NCI-H748 treated with DMSO at 0.1 percent for 48 hours (cell line): ENCODE measurements around the gene TDP1.
"Not testable (repeated sequence)": the region's sequence is repeated elsewhere in the genome, so short reads cannot be mapped to it uniquely, and the experiment has no call there.

Experiments used
- DNase-seq: peaks from one replicate; lab custom pipeline; 2025; lab: John Stamatoyannopoulos, UW

The TDP1 gene

GRCh38 chr14:90049390-90049789 lies 93.7 kb downstream of the TDP1 start:
- no peak for DNase-seq

DNA sequence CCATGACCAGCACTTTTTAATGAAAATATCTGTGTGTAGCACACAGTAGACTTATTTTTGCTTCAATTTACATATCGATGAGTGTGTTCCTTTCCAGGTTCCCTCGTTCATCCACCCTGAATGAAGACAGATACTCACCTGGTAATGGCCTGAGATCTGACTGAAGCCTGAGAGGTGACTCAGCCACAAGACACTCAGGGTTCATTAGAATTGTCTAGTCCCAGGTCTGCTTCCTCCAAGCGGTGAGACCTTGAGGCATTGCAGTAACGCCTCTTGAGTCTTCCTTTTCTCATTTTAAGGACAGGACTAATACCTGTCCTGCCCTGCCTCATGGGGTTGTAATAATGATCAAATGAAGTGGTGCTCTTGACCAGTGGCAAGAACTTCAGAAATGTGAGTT lies 94.5 kb downstream of the TDP1 start:
- DNase-seq: no peak

DNA sequence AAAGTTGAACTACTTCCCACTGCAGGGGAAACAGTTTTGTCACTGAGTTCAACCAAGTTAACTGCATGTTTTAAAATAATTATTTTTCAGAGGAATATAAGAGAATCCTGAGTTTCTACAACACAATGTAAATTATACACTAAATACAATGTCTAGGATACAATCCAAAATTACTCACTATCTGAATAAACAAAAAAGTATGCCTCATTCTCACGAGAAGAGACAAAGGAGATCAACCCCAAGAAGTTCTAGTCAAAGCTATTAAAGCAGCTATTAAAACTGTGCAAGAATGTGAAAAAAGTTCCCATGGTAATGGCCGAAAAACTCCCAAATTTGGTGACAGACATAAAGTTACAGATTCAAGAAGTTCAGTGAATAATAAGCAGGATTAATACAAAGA lies 97.3 kb downstream of the TDP1 start:
- no peak for DNase-seq

DNA sequence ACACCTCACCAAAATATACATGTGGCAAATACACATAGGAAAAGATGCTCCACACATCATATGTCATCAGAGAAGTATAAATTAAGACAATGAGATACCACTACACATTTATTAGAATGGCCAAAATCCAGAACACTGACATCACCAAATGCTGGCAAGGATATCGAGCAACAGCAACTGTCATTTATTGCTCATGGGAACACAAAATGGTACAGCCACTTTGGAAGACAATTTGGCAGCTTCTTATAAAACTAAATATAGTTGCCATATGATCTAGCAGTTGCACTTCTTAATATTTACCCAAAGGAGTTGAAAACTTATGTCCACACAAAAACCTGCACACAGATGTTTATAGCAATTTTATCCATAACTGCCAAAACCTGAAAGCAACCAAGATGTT lies 99.1 kb downstream of the TDP1 start:
- no peak for DNase-seq

DNA sequence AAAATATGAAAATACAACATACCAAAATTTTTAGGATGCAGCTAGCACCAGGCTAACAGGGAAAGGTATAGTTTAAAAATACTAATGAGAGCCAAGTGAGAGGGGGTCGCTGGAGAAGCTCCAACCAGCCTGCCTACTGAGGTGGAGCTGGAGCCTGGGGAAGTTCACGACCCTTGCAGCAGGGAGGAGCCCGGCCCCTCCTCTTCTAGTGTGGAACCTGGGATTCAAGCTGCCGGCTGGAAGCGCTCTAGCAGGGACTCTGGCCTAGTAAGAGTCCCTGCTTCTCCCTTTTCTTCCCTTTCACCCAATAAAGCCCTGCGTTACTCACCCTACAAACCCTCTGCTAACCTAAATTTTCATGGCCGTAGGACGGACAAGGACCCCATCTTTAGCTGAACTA lies 101.1 kb downstream of the TDP1 start:
- no peak for DNase-seq

DNA sequence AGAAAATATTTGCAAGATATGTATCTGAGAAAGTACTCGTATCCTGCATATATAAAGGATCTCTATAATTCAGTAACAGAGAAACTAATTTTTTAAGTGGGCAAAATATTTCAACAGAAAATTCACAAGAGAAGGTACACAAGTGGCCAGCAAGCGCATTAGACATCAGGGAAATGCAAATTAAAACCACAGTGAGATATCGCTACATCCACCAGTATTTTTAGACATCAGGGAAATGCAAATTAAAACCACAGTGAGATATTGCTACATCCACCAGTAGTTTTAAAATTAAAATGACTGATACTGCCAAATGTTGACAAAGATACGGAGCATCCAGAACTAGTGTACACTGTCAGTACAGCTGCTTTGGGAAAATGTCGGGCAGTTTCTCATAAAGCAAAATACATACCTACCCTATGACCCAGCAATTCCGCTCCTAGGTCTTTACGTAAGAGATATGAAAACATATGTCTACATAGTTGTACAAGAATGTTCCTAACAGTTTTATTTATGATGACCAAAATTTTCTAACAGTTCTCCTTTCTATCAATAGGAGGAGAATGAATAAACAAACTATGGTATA lies 103.2 kb downstream of the TDP1 start:
- DNase-seq: no peak

DNA sequence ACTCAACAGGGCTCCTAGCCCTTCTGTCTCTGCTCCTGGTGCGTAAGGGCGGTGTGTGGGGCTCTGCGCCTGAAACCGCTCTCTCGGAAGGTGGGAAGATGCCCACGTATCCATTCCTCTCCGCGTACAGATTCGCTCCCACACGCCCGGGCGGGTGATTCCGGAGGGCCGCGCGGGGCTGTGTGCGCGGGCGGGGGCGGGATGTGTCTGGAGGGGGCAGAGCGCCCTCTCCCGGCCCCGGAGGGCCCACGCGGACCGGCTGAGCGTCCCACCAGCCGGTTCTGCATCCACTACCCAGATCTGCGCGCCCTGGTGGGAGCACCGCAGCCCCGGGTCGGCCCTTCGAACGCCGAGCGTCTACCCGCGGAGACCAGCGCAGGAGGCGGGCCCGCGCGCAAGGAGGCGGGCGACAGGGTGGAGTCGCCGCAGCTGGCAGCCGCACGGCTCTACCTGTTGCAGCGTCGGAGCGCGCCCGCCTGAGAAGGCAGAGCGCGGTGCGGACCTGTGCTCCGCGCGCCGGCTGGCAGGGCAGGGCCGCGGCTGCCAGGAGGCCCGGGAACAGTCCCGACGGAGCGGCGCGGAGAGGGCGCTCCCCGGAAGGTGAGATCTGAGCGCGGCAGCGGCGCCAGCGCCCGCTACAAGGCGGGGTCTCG lies 104.7 kb downstream of the TDP1 start:
- DNase-seq: peak; percentile 79

GRCh38 chr14:90060965-90061684 lies 105.4 kb downstream of the TDP1 start:
- DNase-seq: peak; percentile 64

- peak; percentile 64 for DNase-seq
Observed at GRCh38 chr14:90061685-90062126, 106.0 kb downstream of the TDP1 start, which contains the start of gene KCNK13. TSS of gene KCNK13 (plus strand) at chr14:90061994. CDS start at chr14:90062206, 212 bp downstream.

GRCh38 chr14:90062127-90062794 lies 106.5 kb downstream of the TDP1 start:
- DNase-seq: peak; percentile 49

GRCh38 chr14:90062822-90063539 lies 107.3 kb downstream of the TDP1 start:
- DNase-seq: no peak

DNA sequence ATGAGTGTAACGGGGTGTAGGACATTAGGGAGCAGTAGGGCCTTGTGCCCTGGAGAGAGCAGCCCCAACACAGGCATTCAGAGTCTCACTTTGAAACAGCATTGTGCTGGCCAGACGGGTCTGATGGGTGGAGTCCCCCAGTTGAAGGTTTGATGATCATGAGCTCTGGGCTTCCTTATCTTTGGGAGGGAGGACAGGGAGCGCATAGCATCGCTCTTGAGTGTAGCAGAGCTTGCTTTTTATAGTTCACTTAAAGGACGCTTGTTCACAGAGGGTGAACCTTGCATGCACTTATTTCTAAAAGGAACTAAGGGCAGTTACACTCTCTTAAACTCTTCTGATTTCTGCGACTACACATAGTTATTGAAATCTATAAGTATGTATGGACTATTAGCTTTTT lies 116.6 kb downstream of the TDP1 start:
- DNase-seq: no peak

DNA sequence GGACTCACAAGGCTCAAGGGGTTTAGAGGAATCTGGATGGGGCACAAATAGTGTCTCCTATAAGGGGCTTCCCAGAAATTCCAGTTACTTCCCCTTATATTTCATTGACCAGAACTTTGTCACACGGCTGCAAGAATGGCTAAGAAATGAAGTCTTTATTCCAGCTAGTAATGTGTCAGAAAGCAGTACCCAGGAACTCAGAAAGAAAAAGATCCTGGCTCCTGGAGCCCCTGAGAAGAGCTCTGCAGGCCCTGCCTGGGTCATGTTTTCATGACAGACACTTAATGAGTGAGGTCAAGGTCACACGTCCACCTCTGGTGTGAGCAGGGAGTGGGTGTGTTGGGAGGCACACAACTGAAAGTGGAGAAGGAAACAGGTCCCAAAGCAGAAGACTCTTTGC lies 123.8 kb downstream of the TDP1 start:
- DNase-seq: no peak

- no peak for DNase-seq
Observed at GRCh38 chr14:90087433-90087832, 131.7 kb downstream of the TDP1 start.

DNA sequence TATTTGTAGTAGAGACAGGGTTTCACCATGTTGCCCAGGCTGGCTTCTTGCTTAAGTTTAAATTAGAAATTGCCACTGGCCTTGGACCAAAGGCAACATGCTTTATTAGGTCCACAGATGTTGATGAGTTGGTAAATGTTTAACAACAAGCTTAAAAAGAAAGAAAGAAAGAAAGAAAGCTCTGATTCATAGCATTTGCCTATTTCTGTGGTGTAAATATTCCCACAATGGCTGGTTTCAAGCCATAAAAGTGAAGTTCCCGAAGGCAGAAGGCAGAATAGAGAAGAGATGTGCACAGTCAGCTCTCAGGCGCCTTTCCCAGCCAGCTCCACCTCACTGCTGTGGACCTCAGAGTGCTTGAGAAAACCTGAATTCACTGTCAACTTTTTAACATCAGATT lies 132.4 kb downstream of the TDP1 start:
- DNase-seq: no peak

DNA sequence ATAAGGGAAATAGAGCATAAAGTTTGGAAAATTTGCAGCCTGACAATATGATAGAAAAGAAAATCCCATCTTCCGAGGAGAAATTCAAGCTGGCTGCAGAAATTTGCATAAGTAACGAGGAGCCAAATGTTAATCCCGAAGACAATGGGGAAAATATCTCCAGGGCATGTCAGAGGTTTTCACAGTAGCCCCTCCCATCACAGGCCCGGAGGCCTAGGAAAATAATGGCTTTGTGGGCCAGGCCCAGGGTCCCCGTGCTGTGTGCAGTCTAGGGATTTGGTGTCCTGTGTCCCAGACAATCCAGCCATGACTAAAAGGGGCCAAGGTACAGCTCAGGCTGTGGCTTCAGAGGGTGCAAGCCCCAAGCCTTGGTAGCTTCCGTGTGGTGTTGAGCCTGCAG lies 133.8 kb downstream of the TDP1 start:
- DNase-seq: not testable (repeated sequence)

DNA sequence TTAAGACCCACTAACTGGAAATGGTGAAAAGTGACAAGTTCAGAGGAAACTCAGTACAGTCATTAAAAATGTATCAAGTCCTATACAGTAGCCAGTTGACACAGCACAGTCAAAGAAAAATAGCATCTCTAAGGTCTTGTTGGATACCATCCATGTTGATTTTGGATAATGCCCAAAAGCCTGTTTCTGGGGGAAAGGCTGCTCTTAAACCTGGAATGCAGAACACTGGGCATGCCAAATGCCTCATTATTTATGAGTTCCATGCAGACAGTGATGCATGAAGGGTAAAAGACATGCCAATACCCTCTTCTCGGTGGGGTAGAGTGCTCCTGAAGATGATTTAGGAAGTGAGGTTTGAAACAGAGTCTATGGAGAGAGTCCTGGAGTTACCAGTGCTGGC lies 135.7 kb downstream of the TDP1 start:
- no peak for DNase-seq

GRCh38 chr14:90093942-90094595 lies 138.3 kb downstream of the TDP1 start:
- DNase-seq: no peak
